H9 (cell line): ENCODE data around the gene PLCD3. TPM values are rescaled to one million over a fixed set of nuclear protein-coding genes. Genes with fewer than 3 reads are reported as not detected.
A peak's percentile ranks its signal among the peaks of the same experiment; 100 is the strongest.

Experiments
- DNase-seq: peaks from one replicate; pipeline ENCODE4 v3.0.0-alpha.2; 2017
- H2AFZ ChIP-seq: one replicate; pipeline ENCODE4 v1.6.1; 2013; ENCODE audit warnings: mild to moderate bottlenecking, low read length, control low read depth, moderate library complexity
- H2AK5ac ChIP-seq: 2 replicates; pipeline ENCODE4 v1.6.1; 2013; ENCODE audit warnings: low read length, control low read depth, mixed read lengths; ENCODE audit not compliant: insufficient read length
- H2BK120ac ChIP-seq: one replicate; pipeline ENCODE4 v1.6.1; 2013; ENCODE audit warnings: low read depth, mild to moderate bottlenecking, low read length, control low read depth, inconsistent platforms; ENCODE audit not compliant: poor library complexity, severe bottlenecking
- H2BK12ac ChIP-seq: 2 replicates; pipeline ENCODE4 v1.6.1; 2013; ENCODE audit warnings: low read length, control low read depth, mixed read lengths, low read depth; ENCODE audit not compliant: insufficient read length
- H2BK15ac ChIP-seq: 2 replicates; pipeline ENCODE4 v1.6.1; 2013; ENCODE audit warnings: low read depth, low read length, control low read depth
- H2BK20ac ChIP-seq: one replicate; pipeline ENCODE4 v1.6.1; 2013; ENCODE audit warnings: low read depth, mild to moderate bottlenecking, low read length, control low read depth, inconsistent platforms; ENCODE audit not compliant: poor library complexity, severe bottlenecking
- H2BK5ac ChIP-seq: 2 replicates; pipeline ENCODE4 v1.6.1; 2013; ENCODE audit warnings: low read length, control low read depth, mixed read lengths; ENCODE audit not compliant: insufficient read length
- H3K14ac ChIP-seq: 2 replicates; pipeline ENCODE4 v1.6.1; 2013; ENCODE audit warnings: low read length, control low read depth; ENCODE audit not compliant: insufficient read depth
- H3K18ac ChIP-seq: 2 replicates; pipeline ENCODE4 v1.6.1; 2013; ENCODE audit warnings: low read depth, mild to moderate bottlenecking, mixed read lengths, low read length, control low read depth; ENCODE audit not compliant: insufficient read length
- H3K23ac ChIP-seq: 2 replicates; pipeline ENCODE4 v1.6.1; 2013; ENCODE audit warnings: low read length, control low read depth, mixed read lengths, low read depth; ENCODE audit not compliant: insufficient read length
- H3K23me2 ChIP-seq: 2 replicates; pipeline ENCODE4 v1.6.1; 2013; ENCODE audit warnings: low read depth, mild to moderate bottlenecking, mixed read lengths, low read length, control low read depth; ENCODE audit not compliant: insufficient read length, poor library complexity, severe bottlenecking
- H3K27ac ChIP-seq: 2 replicates; pipeline ENCODE4 v1.5.1; 2013; ENCODE audit warnings: low read length, control low read depth, mixed read lengths, low read depth; ENCODE audit not compliant: insufficient read length
- H3K27me3 ChIP-seq: 2 replicates; pipeline ENCODE4 v1.6.1; 2013; ENCODE audit warnings: low read length, control low read depth, inconsistent platforms; ENCODE audit not compliant: insufficient read depth
- H3K4ac ChIP-seq: 2 replicates; pipeline ENCODE4 v1.6.1; 2013; ENCODE audit warnings: low read depth, mild to moderate bottlenecking, control low read depth, inconsistent platforms, low read length, moderate library complexity
- H3K4me1 ChIP-seq: 2 replicates; pipeline ENCODE4 v1.6.1; 2013; ENCODE audit warnings: low read length, control low read depth, inconsistent platforms; ENCODE audit not compliant: insufficient read depth
- H3K4me2 ChIP-seq: 2 replicates; pipeline ENCODE4 v1.6.1; 2013; ENCODE audit warnings: low read length, control low read depth, mixed read lengths; ENCODE audit not compliant: insufficient read length, insufficient read depth
- H3K56ac ChIP-seq: 2 replicates; pipeline ENCODE4 v1.6.1; 2013; ENCODE audit warnings: low read depth, mild to moderate bottlenecking, mixed read lengths, low read length, control low read depth; ENCODE audit not compliant: insufficient read length
- H3K79me1 ChIP-seq: 2 replicates; pipeline ENCODE4 v1.6.1; 2013; ENCODE audit warnings: low read depth, mild to moderate bottlenecking, moderate library complexity, low read length, control low read depth, inconsistent platforms; ENCODE audit not compliant: insufficient read depth, poor library complexity, severe bottlenecking
- H3K79me2 ChIP-seq: 2 replicates; pipeline ENCODE4 v1.6.1; 2013; ENCODE audit warnings: low read length, control low read depth, inconsistent platforms; ENCODE audit not compliant: insufficient read depth
- H3K9ac ChIP-seq: 2 replicates; pipeline ENCODE4 v1.6.1; 2013; ENCODE audit warnings: low read length, control low read depth, mixed read lengths; ENCODE audit not compliant: insufficient read length; ENCODE audit errors: extremely low read depth
- H3K9me3 ChIP-seq: one replicate; pipeline ENCODE4 v1.6.1; 2013; ENCODE audit warnings: low read depth, low read length, inconsistent platforms; ENCODE audit not compliant: control insufficient read depth
- H3T11ph ChIP-seq: one replicate; pipeline ENCODE4 v1.6.1; 2013; ENCODE audit warnings: mild to moderate bottlenecking, low read length, control low read depth, inconsistent platforms
- H4K20me1 ChIP-seq: one replicate; pipeline ENCODE4 v1.6.1; 2013; ENCODE audit not compliant: control insufficient read depth, insufficient read length, insufficient read depth
- H4K5ac ChIP-seq: 2 replicates; pipeline ENCODE4 v1.6.1; 2013; ENCODE audit warnings: low read depth, mild to moderate bottlenecking, mixed read lengths, low read length, control low read depth; ENCODE audit not compliant: insufficient read length
- H4K8ac ChIP-seq: replicated peaks from 2 replicates; pipeline ENCODE4 v1.6.1; 2013; ENCODE audit warnings: low read length, control low read depth, mixed read lengths, low read depth; ENCODE audit not compliant: insufficient read length
- H4K91ac ChIP-seq: 2 replicates; pipeline ENCODE4 v1.6.1; 2013; ENCODE audit warnings: low read depth, mild to moderate bottlenecking, moderate library complexity, mixed read lengths, low read length, control low read depth; ENCODE audit not compliant: insufficient read length
- H3K27ac Mint-ChIP-seq, 3 experiments: 2 replicates in 2 of 3; 3 replicates in 1 of 3; pipeline ENCODE4 v1.8.0; 2020 to 2021; ENCODE audit warnings: mixed read lengths in 3 of 3, mild to moderate bottlenecking in 1 of 3, moderate library complexity in 1 of 3
- H3K27me3 Mint-ChIP-seq: 2 replicates; pipeline ENCODE4 v1.8.0; 2021; ENCODE audit warnings: low read depth, mild to moderate bottlenecking, moderate library complexity, mixed read lengths
- H3K36me3 Mint-ChIP-seq, 3 experiments: 2 replicates in 2 of 3; 3 replicates in 1 of 3; pipeline ENCODE4 v1.8.0; 2020 to 2021; ENCODE audit warnings: low read depth in 3 of 3, mixed read lengths in 3 of 3; ENCODE audit not compliant: insufficient read depth in 1 of 3
- H3K4me1 Mint-ChIP-seq, 2 experiments: 2 replicates each; pipeline ENCODE4 v1.8.0; 2020; ENCODE audit warnings: mixed read lengths in 2 of 2
- H3K4me3 Mint-ChIP-seq, 2 experiments: 2 replicates in 1 of 2; 3 replicates in 1 of 2; pipeline ENCODE4 v1.8.0; 2020 to 2021; ENCODE audit warnings: mild to moderate bottlenecking in 2 of 2, mixed read lengths in 2 of 2, moderate library complexity in 1 of 2
- H3K9me3 Mint-ChIP-seq, 2 experiments: 2 replicates in 1 of 2; 3 replicates in 1 of 2; pipeline ENCODE4 v1.8.0; 2020; ENCODE audit warnings: mild to moderate bottlenecking in 2 of 2, mixed read lengths in 2 of 2, moderate library complexity in 1 of 2
- WGBS: extraction: QIAGEN DNeasy Blood & Tissue Kit; methylation state at CpG from one replicate; pipeline ENCODE4 v1.1.7; 2013; ENCODE audit warnings: missing lambda C conversion rate, low lambda C conversion rate, mixed read lengths; ENCODE audit not compliant: insufficient read length; ENCODE audit errors: extremely low coverage; 5-methylcytosine and 5-hydroxymethylcytosine counted together
- total RNA-seq: library from RNA; stranded (reverse); gene quantifications from 2 replicates; pipeline ENCODE4 v1.2.1, GENCODE V29; 2021
- TF ChIP-seq, protein P1 (sequence below): fragments of 200-600 bp; sonication (generic); conservative IDR thresholded peaks from 3 replicates; pipeline ENCODE4 v1.8.0; 2021; ENCODE audit warnings: antibody characterized with exemption, mild to moderate bottlenecking

The PLCD3 gene
- total RNA-seq, 1 experiment from 2014 or later, result 41.6 TPM

DNA sequence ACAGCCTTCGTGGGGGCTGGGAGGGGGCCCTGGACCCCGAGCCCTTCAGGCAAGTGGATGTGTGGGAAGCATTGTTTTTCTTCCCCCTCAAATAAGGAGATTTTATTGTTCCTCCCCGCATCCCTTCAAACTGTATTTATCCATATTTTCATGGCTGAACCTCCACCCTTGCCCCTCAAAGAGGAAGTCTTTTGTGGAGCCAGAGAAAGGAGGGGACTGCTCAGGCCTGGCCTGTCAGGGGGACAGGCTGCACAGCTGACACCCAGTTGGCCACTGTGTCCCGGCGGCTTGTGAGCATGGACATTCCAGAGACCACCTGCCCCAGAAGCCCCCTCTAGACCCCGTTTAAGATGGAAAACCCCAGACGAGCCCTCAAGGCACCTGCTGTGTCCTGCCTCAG lies 45.2 kb upstream of the PLCD3 start:
- Histone ChIP-seq H2AK5ac (no peak overlapping the region), H3K4me2 (no peak overlapping the region), H3K23ac (no peak overlapping the region)

More for the DNA sequence above, 45.2 kb upstream of the PLCD3 start:
- Histone ChIP-seq H4K20me1 (no peaks in the 10 kb centered on the region), H3K14ac (no peak overlapping the region), H3T11ph (no peak overlapping the region), H3K27ac (no peak overlapping the region), H2AFZ (no peak overlapping the region), H3K56ac (no peak overlapping the region), H4K8ac (no peak overlapping the region), H3K4ac (no peak overlapping the region), H4K5ac (no peak overlapping the region), H4K91ac (no peak overlapping the region), H2BK12ac (no peak overlapping the region), H3K79me1 (no peaks in the 10 kb centered on the region), H3K79me2 (no peaks in the 10 kb centered on the region), H2BK5ac (no peak overlapping the region), H2BK15ac (no peak overlapping the region), H3K23me2 (no peaks in the 10 kb centered on the region), H2BK120ac (no peak overlapping the region), H3K9me3 (no peaks in the 10 kb centered on the region), H3K4me1 (no peaks in the 10 kb centered on the region; the same call in 1 of the 2 replicates), H3K18ac (no peak overlapping the region), H3K27me3 (no peaks in the 10 kb centered on the region), H2BK20ac (no peak overlapping the region), H3K9ac (no peak overlapping the region)
- Mint-ChIP-seq H3K9me3 (no peaks in the 10 kb centered on the region), H3K27me3 (no peaks in the 10 kb centered on the region; the same call in 1 of the 2 replicates), H3K36me3 (no peaks in the 10 kb centered on the region; a peak in 1 of 7 replicates), H3K27ac (peak overlapping the region in 1 of 3 experiments; percentile 65; a peak in 1 of 7 replicates), H3K4me1 (peaks cover 5 to 16% of the 10 kb centered on the region in 2 experiments), H3K4me3 (no peak overlapping the region)
- TF ChIP-seq, protein P1, sequence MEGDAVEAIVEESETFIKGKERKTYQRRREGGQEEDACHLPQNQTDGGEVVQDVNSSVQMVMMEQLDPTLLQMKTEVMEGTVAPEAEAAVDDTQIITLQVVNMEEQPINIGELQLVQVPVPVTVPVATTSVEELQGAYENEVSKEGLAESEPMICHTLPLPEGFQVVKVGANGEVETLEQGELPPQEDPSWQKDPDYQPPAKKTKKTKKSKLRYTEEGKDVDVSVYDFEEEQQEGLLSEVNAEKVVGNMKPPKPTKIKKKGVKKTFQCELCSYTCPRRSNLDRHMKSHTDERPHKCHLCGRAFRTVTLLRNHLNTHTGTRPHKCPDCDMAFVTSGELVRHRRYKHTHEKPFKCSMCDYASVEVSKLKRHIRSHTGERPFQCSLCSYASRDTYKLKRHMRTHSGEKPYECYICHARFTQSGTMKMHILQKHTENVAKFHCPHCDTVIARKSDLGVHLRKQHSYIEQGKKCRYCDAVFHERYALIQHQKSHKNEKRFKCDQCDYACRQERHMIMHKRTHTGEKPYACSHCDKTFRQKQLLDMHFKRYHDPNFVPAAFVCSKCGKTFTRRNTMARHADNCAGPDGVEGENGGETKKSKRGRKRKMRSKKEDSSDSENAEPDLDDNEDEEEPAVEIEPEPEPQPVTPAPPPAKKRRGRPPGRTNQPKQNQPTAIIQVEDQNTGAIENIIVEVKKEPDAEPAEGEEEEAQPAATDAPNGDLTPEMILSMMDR, result no peak
- no peak for DNase-seq
- no CpG with 5 or more reads among the region's 7 CpGs for whole genome bisulfite sequencing
